IMR-90 (cell line): ENCODE measurements around the gene CCDC90B. TPM values are rescaled to one million over a fixed set of nuclear protein-coding genes. Genes with fewer than 3 reads are reported as not detected.

Source experiments
- ATAC-seq: fragments of 200-7000 bp; cut with Tn5 transposase; 2 replicates; pipeline ENCODE4 v1.9.1; 2020; ENCODE audit warnings: low read depth, mild to moderate bottlenecking, moderate library complexity
- BruUV-seq: library from RNA; stranded (reverse); fragments of 400-500 nt; replicated peaks from 2 replicates; lab custom pipeline; 2021; lab: Mats Ljungman, UMichigan
- CTCF ChIA-PET: fragments of 300-600 bp; formaldehyde crosslinking; extraction: SDS; loops from one replicate; lab custom pipeline; 2021; ENCODE audit warnings: antibody characterized with exemption; lab: Yijun Ruan, JAX
- POLR2A ChIA-PET: fragments of 300-600 bp; sonication (Branson Sonifier 250); formaldehyde crosslinking; loops from one replicate; lab custom pipeline; 2022; ENCODE audit warnings: antibody characterized with exemption; ENCODE audit not compliant: unreplicated experiment; lab: Charles Lee
- DNase-seq: peaks from one replicate; pipeline ENCODE4 v3.0.0; 2013
- H2AFZ ChIP-seq: replicated peaks from 2 replicates; pipeline ENCODE3; 2013; ENCODE audit warnings: low read length, mild to moderate bottlenecking; ENCODE audit not compliant: poor library complexity
- H2AK5ac ChIP-seq: 2 replicates; pipeline ENCODE4 v1.6.1; 2013; ENCODE audit warnings: low read depth, low read length, inconsistent platforms
- H2AK9ac ChIP-seq: replicated peaks from 2 replicates; pipeline ENCODE3; 2013; ENCODE audit warnings: mild to moderate bottlenecking, low read depth, low read length, moderate library complexity; ENCODE audit not compliant: poor library complexity
- H2BK120ac ChIP-seq: 2 replicates; pipeline ENCODE4 v1.6.1; 2013; ENCODE audit warnings: low read depth, low read length, inconsistent platforms
- H2BK15ac ChIP-seq: 3 replicates; pipeline ENCODE4 v1.6.1; 2013; ENCODE audit warnings: low read depth, low read length, inconsistent platforms
- H2BK20ac ChIP-seq: 2 replicates; pipeline ENCODE4 v1.6.1; 2013; ENCODE audit warnings: low read depth, mild to moderate bottlenecking, inconsistent platforms, low read length, moderate library complexity
- H2BK5ac ChIP-seq: 2 replicates; pipeline ENCODE4 v1.6.1; 2013; ENCODE audit warnings: mild to moderate bottlenecking, low read depth, low read length, inconsistent platforms; ENCODE audit not compliant: poor library complexity, severe bottlenecking
- H3K14ac ChIP-seq: replicated peaks from 2 replicates; pipeline ENCODE4 v1.6.1; 2013; ENCODE audit warnings: low read depth, low read length, inconsistent platforms
- H3K18ac ChIP-seq: 2 replicates; pipeline ENCODE4 v1.6.1; 2013; ENCODE audit warnings: low read depth, low read length, control low read depth
- H3K23ac ChIP-seq: 2 replicates; pipeline ENCODE4 v1.6.1; 2013; ENCODE audit warnings: low read depth, low read length, inconsistent platforms
- H3K27ac ChIP-seq: 2 replicates; pipeline ENCODE4 v1.5.1; 2013; ENCODE audit warnings: mild to moderate bottlenecking, control low read depth, low read length; ENCODE audit not compliant: insufficient read depth
- H3K27me3 ChIP-seq: 2 replicates; pipeline ENCODE4 v1.6.1; 2013; ENCODE audit warnings: low read length; ENCODE audit not compliant: control insufficient read depth, insufficient read depth
- H3K36me3 ChIP-seq: 2 replicates; pipeline ENCODE4 v1.6.1; 2013; ENCODE audit warnings: low read length, mixed read lengths; ENCODE audit not compliant: control insufficient read depth, insufficient read depth
- H3K4ac ChIP-seq: 2 replicates; pipeline ENCODE4 v1.6.1; 2013; ENCODE audit warnings: low read depth, low read length, inconsistent platforms
- H3K4me1 ChIP-seq: 2 replicates; pipeline ENCODE4 v1.6.1; 2013; ENCODE audit warnings: low read length, mixed read lengths; ENCODE audit not compliant: control insufficient read depth, insufficient read depth
- H3K4me2 ChIP-seq: 2 replicates; pipeline ENCODE4 v1.6.1; 2013; ENCODE audit warnings: low read depth, mild to moderate bottlenecking, control low read depth, low read length, moderate library complexity
- H3K4me3 ChIP-seq: 2 replicates; pipeline ENCODE4 v1.5.1; 2013; ENCODE audit warnings: low read depth, mild to moderate bottlenecking, control low read depth, low read length, moderate library complexity; ENCODE audit not compliant: insufficient read depth
- H3K56ac ChIP-seq: 2 replicates; pipeline ENCODE4 v1.6.1; 2013; ENCODE audit warnings: low read length, inconsistent platforms; ENCODE audit not compliant: insufficient read depth; ENCODE audit errors: extremely low read depth
- H3K79me1 ChIP-seq, 2 experiments: 2 replicates each; pipeline ENCODE4 v1.6.1; 2013; ENCODE audit warnings: low read length in 2 of 2, inconsistent platforms in 1 of 2, low read depth in 1 of 2
- H3K9ac ChIP-seq: 2 replicates; pipeline ENCODE4 v1.6.1; 2013; ENCODE audit warnings: low read depth, low read length, control low read depth
- H3K9me1 ChIP-seq: 2 replicates; pipeline ENCODE4 v1.6.1; 2013; ENCODE audit warnings: low read length, inconsistent platforms; ENCODE audit not compliant: insufficient read depth
- H3K9me3 ChIP-seq: 2 replicates; pipeline ENCODE4 v1.6.1; 2013; ENCODE audit warnings: low read length; ENCODE audit not compliant: control insufficient read depth, insufficient read depth
- H4K20me1 ChIP-seq: 2 replicates; pipeline ENCODE4 v1.6.1; 2013; ENCODE audit warnings: low read length, inconsistent platforms; ENCODE audit not compliant: insufficient read depth
- H4K5ac ChIP-seq: 2 replicates; pipeline ENCODE4 v1.6.1; 2013; ENCODE audit warnings: mild to moderate bottlenecking, low read depth, low read length, control low read depth
- H4K8ac ChIP-seq, 2 experiments: 2 replicates each; pipeline ENCODE4 v1.6.1; 2013; ENCODE audit warnings: low read depth in 2 of 2, low read length in 2 of 2, control low read depth in 1 of 2, inconsistent platforms in 1 of 2
- H4K91ac ChIP-seq: 2 replicates; pipeline ENCODE4 v1.6.1; 2013; ENCODE audit warnings: low read depth, low read length, inconsistent platforms; ENCODE audit not compliant: insufficient read depth
- BHLHE40 ChIP-seq: fragments of 150-350 bp; IDR thresholded peaks from 2 replicates; pipeline ENCODE4 v1.6.1; 2016; ENCODE audit warnings: mild to moderate bottlenecking, low read depth, low read length
- CHD1 ChIP-seq: IDR thresholded peaks from 2 replicates; pipeline ENCODE4 v1.6.1; 2012; ENCODE audit warnings: low read depth, low read length, improper control_type of control experiment
- CTCF ChIP-seq: conservative IDR thresholded peaks from 2 replicates; pipeline ENCODE4 v1.5.1; 2012; ENCODE audit warnings: mild to moderate bottlenecking, low read depth, low read length, improper control_type of control experiment
- ELK1 ChIP-seq: fragments of 150-350 bp; IDR thresholded peaks from 2 replicates; pipeline ENCODE4 v1.6.1; 2016; ENCODE audit warnings: low read depth, mild to moderate bottlenecking, low read length, moderate library complexity, borderline replicate concordance
- FOS ChIP-seq: fragments of 150-350 bp; IDR thresholded peaks from 2 replicates; pipeline ENCODE4 v1.6.1; 2016; ENCODE audit warnings: low read depth, low read length
- MAFK ChIP-seq: IDR thresholded peaks from 2 replicates; pipeline ENCODE4 v1.6.1; 2012; ENCODE audit warnings: low read depth, low read length, improper control_type of control experiment
- MAZ ChIP-seq: IDR thresholded peaks from 2 replicates; pipeline ENCODE4 v1.6.1; 2012; ENCODE audit warnings: low read depth, mild to moderate bottlenecking, low read length, improper control_type of control experiment, moderate library complexity, borderline replicate concordance
- MXI1 ChIP-seq: IDR thresholded peaks from 2 replicates; pipeline ENCODE4 v1.6.1; 2012; ENCODE audit warnings: low read depth, mild to moderate bottlenecking, low read length, moderate library complexity, borderline replicate concordance
- POLR2A ChIP-seq: IDR thresholded peaks from 2 replicates; pipeline ENCODE4 v1.6.1; 2012; ENCODE audit warnings: mild to moderate bottlenecking, low read depth, low read length
- RCOR1 ChIP-seq: IDR thresholded peaks from 2 replicates; pipeline ENCODE4 v1.6.1; 2012; ENCODE audit warnings: mild to moderate bottlenecking, low read length, improper control_type of control experiment; ENCODE audit not compliant: insufficient replicate concordance
- RFX5 ChIP-seq: IDR thresholded peaks from 2 replicates; pipeline ENCODE4 v1.8.0; 2012; ENCODE audit warnings: low read depth, mild to moderate bottlenecking, low read length, moderate library complexity
- SMC3 ChIP-seq: fragments of 150-350 bp; IDR thresholded peaks from 2 replicates; pipeline ENCODE4 v1.6.1; 2016; ENCODE audit warnings: low read depth, mild to moderate bottlenecking, antibody characterized with exemption, low read length, moderate library complexity
- USF2 ChIP-seq: fragments of 150-350 bp; IDR thresholded peaks from 2 replicates; pipeline ENCODE4 v1.6.1; 2017; ENCODE audit warnings: mild to moderate bottlenecking, antibody characterized with exemption, low read length, low read depth
- dilution Hi-C: fragments of 300-500 bp; cut with HindIII; formaldehyde crosslinking; loops from one replicate; pipeline ENCODE4 v1.14.3; 2018; ENCODE audit warnings: low sequenced_read_pairs; ENCODE audit not compliant: unreplicated experiment
- in situ Hi-C: fragments of 300-500 bp; cut with MboI; formaldehyde crosslinking; loops from 3 replicates; pipeline ENCODE4 v1.14.3; 2019; ENCODE audit warnings: low sequenced_read_pairs, inconsistent platforms, mixed read lengths
- intact Hi-C: fragments of 100-400 bp; cut with micrococcal nuclease; formaldehyde crosslinking; loops from 2 replicates; pipeline ENCODE4 v1.10.0; 2022
- polyA plus RNA-seq, 3 experiments: library from polyadenylated mRNA; depleted of rRNA; stranded (reverse); fragments of >200 nt; gene quantifications; 2 replicates each; pipeline ENCODE4 v1.2.3, GENCODE V29; 2012; ENCODE audit warnings: low replicate concordance in 1 of 3
- total RNA-seq: library from RNA; depleted of rRNA; stranded (reverse); fragments of >200 nt; gene quantifications from 2 replicates; pipeline ENCODE4 v1.2.3, GENCODE V29; 2012

The CCDC90B gene
- total and polyA plus RNA-seq, 2 of the 4 experiments (the other 2 are of a cell fraction), result 35.8 to 43.7 TPM

GRCh38 chr11:83221694-83222093 is 64.5 kb downstream of the CCDC90B start:
- Histone ChIP-seq H2AK5ac (no peak overlapping the region), H2BK5ac (no peak overlapping the region), H3K18ac (no peak overlapping the region), H3K9me1 (peaks cover 4% of the 10 kb centered on the region; the same call in 1 of the 2 replicates), H2BK15ac (no peak overlapping the region), H4K91ac (no peak overlapping the region), H3K14ac (no peak overlapping the region), H4K20me1 (no peaks in the 10 kb centered on the region), H3K4me1 (peaks cover 3% of the 10 kb centered on the region; the same call in 1 of the 2 replicates), H3K4me2 (no peak overlapping the region), H3K9ac (no peak overlapping the region), H3K4me3 (no peak overlapping the region), H3K9me3 (no peaks in the 10 kb centered on the region), H3K36me3 (no peaks in the 10 kb centered on the region), H3K27ac (no peak overlapping the region), H3K4ac (no peak overlapping the region), H2BK120ac (no peak overlapping the region), H4K8ac (no peak overlapping the region), H3K56ac (no peak overlapping the region), H2AFZ (no peak overlapping the region), H3K27me3 (no peaks in the 10 kb centered on the region), H4K5ac (no peak overlapping the region), H3K23ac (no peak overlapping the region), H3K79me1 (no peaks in the 10 kb centered on the region), H2AK9ac (no peak overlapping the region), H2BK20ac (no peak overlapping the region)
- POLR2A ChIA-PET, result no interaction called here
- no TSS peak for BruUV-seq
- DNase-seq (no peak), ATAC-seq (no peak)
- CTCF ChIA-PET, result no interaction called here
- dilution Hi-C loops, result no loop called here
- TF ChIP-seq FOS (no peak), MAZ (no peak), POLR2A (no peak), SMC3 (no peak), BHLHE40 (no peak), MXI1 (no peak), CTCF (no peak), RCOR1 (no peak), USF2 (no peak), RFX5 (no peak), CHD1 (no peak), MAFK (no peak), ELK1 (no peak)
- intact Hi-C loops, result no loop called here
- in situ Hi-C loops, result no loop called here
